HepG2 (cell line): ENCODE results near the gene GALNT16.

Experiments
- CTCF ChIP-seq: sonication (generic); formaldehyde crosslinking; IDR thresholded peaks from 2 replicates; pipeline ENCODE4 v1.5.0; 2020; ENCODE audit warnings: mild to moderate bottlenecking, missing genetic modification reagents, moderate library complexity
- POLR2AphosphoS5 ChIP-seq: IDR thresholded peaks from 2 replicates; pipeline ENCODE4 v1.6.1; 2012; ENCODE audit warnings: low read depth, low read length
- TARDBP ChIP-seq: sonication (generic); formaldehyde crosslinking; IDR thresholded peaks from 2 replicates; pipeline ENCODE4 v1.8.0; 2022; ENCODE audit warnings: mild to moderate bottlenecking, missing genetic modification reagents
- YEATS2 ChIP-seq: sonication (generic); formaldehyde crosslinking; IDR thresholded peaks from 2 replicates; pipeline ENCODE4 v1.4.0; 2020; ENCODE audit warnings: missing genetic modification reagents, borderline replicate concordance
- ZNF121 ChIP-seq: sonication (generic); formaldehyde crosslinking; IDR thresholded peaks from 2 replicates; pipeline ENCODE4 v1.5.0; 2020; ENCODE audit warnings: mild to moderate bottlenecking, missing genetic modification reagents
- ZNF274 ChIP-seq: sonication (generic); formaldehyde crosslinking; IDR thresholded peaks from 2 replicates; pipeline ENCODE4 v1.5.1; 2020; ENCODE audit warnings: mild to moderate bottlenecking, missing genetic modification reagents
- ZNF549 ChIP-seq: sonication (generic); formaldehyde crosslinking; IDR thresholded peaks from 2 replicates; pipeline ENCODE4 v1.5.0; 2020; ENCODE audit warnings: missing genetic modification reagents
- TF ChIP-seq, protein P1 (sequence below): sonication (generic); formaldehyde crosslinking; IDR thresholded peaks from 2 replicates; pipeline ENCODE4 v1.4.0; 2020; ENCODE audit warnings: missing genetic modification reagents, mild to moderate bottlenecking, borderline replicate concordance
- TF ChIP-seq, protein P2 (sequence below): sonication (generic); formaldehyde crosslinking; IDR thresholded peaks from 2 replicates; pipeline ENCODE4 v1.4.0; 2020; ENCODE audit warnings: missing genetic modification reagents, borderline replicate concordance
- TF ChIP-seq, protein P3 (sequence below): sonication (generic); formaldehyde crosslinking; IDR thresholded peaks from 2 replicates; pipeline ENCODE4 v1.5.1; 2020; ENCODE audit warnings: mild to moderate bottlenecking, moderate library complexity, missing genetic modification reagents

DNA sequence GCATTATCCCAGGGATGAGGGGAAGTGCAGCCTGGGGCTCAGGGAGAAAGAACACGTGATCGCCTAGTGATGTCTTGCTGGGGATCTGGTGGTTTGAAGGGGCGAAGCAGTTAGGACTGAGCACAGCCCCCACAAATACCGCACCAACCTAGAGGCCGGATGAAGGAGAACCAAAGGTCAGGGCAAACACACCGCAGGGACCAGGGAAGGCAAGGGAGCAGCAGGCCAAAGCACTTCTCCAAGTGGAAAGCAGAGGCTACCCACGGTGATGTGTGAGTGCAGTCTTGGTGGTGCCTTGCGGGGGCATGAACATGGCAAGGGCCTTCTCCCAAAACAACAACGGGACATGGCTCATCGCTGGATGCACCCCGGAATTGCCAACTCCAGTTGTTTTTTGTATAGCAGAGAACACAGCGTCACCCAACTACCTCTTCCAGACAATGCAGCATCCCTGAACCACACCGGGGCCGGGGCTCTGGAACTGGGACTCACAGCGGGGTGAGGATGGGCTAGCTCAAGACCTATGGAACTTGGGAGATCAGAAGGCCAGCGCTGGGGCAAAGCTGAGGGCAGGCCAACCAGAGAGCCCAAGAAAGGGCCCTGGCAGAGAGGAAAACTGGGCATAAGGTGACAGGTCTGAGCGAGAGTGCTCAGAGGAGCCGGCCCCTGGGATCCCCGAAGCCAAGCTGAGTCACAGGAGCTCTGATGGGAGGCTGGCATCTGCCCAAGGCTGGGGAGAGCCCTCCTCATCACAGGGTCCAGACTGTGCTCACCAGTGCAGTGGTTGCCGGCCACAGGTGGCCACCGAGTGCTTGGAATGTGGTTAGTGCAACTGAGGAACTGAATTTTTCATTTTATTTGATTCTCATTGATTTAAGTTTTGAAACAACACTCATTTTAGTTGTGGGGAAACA is 11.1 kb downstream of the GALNT16 start:
- no peak for TF ChIP-seq ZNF549 (CRISPR knock-in tag)
- no peak for TF ChIP-seq CTCF
- TF ChIP-seq TARDBP (CRISPR knock-in tag), result no peak
- TF ChIP-seq POLR2AphosphoS5, result no peak
- TF ChIP-seq ZNF121 (CRISPR knock-in tag), result no peak
- TF ChIP-seq, protein P1, sequence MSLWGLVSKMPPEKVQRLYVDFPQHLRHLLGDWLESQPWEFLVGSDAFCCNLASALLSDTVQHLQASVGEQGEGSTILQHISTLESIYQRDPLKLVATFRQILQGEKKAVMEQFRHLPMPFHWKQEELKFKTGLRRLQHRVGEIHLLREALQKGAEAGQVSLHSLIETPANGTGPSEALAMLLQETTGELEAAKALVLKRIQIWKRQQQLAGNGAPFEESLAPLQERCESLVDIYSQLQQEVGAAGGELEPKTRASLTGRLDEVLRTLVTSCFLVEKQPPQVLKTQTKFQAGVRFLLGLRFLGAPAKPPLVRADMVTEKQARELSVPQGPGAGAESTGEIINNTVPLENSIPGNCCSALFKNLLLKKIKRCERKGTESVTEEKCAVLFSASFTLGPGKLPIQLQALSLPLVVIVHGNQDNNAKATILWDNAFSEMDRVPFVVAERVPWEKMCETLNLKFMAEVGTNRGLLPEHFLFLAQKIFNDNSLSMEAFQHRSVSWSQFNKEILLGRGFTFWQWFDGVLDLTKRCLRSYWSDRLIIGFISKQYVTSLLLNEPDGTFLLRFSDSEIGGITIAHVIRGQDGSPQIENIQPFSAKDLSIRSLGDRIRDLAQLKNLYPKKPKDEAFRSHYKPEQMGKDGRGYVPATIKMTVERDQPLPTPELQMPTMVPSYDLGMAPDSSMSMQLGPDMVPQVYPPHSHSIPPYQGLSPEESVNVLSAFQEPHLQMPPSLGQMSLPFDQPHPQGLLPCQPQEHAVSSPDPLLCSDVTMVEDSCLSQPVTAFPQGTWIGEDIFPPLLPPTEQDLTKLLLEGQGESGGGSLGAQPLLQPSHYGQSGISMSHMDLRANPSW, result no peak
- no peak for TF ChIP-seq YEATS2 (CRISPR knock-in tag)
- TF ChIP-seq, protein P2, sequence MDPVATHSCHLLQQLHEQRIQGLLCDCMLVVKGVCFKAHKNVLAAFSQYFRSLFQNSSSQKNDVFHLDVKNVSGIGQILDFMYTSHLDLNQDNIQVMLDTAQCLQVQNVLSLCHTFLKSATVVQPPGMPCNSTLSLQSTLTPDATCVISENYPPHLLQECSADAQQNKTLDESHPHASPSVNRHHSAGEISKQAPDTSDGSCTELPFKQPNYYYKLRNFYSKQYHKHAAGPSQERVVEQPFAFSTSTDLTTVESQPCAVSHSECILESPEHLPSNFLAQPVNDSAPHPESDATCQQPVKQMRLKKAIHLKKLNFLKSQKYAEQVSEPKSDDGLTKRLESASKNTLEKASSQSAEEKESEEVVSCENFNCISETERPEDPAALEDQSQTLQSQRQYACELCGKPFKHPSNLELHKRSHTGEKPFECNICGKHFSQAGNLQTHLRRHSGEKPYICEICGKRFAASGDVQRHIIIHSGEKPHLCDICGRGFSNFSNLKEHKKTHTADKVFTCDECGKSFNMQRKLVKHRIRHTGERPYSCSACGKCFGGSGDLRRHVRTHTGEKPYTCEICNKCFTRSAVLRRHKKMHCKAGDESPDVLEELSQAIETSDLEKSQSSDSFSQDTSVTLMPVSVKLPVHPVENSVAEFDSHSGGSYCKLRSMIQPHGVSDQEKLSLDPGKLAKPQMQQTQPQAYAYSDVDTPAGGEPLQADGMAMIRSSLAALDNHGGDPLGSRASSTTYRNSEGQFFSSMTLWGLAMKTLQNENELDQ (CRISPR knock-in tag), result no peak
- no peak for TF ChIP-seq ZNF274
- TF ChIP-seq, protein P3, sequence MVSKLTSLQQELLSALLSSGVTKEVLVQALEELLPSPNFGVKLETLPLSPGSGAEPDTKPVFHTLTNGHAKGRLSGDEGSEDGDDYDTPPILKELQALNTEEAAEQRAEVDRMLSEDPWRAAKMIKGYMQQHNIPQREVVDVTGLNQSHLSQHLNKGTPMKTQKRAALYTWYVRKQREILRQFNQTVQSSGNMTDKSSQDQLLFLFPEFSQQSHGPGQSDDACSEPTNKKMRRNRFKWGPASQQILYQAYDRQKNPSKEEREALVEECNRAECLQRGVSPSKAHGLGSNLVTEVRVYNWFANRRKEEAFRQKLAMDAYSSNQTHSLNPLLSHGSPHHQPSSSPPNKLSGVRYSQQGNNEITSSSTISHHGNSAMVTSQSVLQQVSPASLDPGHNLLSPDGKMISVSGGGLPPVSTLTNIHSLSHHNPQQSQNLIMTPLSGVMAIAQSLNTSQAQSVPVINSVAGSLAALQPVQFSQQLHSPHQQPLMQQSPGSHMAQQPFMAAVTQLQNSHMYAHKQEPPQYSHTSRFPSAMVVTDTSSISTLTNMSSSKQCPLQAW, result no peak
